NCI-H526 treated with DMSO at 0.1 percent for 48 hours (cell line): ENCODE data around the gene ANKRD11.
"Not testable (repeated sequence)": the region's sequence is repeated elsewhere in the genome, so short reads cannot be mapped to it uniquely, and the experiment has no call there.

ENCODE experiments used
- DNase-seq: peaks from one replicate; lab custom pipeline; 2025; lab: John Stamatoyannopoulos, UW

The ANKRD11 gene

DNA sequence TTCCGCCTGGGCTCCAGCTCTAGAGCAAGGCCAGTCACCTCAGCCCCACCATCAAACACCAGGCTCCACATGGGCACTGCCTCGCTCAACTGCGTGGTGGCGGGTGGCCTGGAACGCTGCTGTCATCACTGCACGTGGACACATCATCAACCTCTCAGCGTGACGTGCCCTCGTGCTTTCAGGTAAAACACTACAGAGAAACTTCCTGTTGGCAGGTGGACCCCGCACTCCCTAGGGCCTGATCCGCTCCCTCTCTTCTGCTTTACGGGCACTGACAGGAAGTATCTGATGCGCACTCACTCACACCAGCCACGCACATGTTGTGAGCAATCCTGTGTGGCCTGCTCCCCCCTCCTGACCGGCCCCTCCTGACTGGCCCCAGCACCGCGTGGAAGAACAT lies 87.4 kb downstream of the ANKRD11 start:
- DNase-seq, result no peak

- no peak for DNase-seq
These were observed 88.5 kb downstream of the ANKRD11 start for GRCh38 chr16:89401641-89402445.

- no peak for DNase-seq
These were observed 89.2 kb downstream of the ANKRD11 start for GRCh38 chr16:89401205-89401604.

GRCh38 chr16:89400740-89401139 lies 89.6 kb downstream of the ANKRD11 start:
- DNase-seq, result no peak

DNA sequence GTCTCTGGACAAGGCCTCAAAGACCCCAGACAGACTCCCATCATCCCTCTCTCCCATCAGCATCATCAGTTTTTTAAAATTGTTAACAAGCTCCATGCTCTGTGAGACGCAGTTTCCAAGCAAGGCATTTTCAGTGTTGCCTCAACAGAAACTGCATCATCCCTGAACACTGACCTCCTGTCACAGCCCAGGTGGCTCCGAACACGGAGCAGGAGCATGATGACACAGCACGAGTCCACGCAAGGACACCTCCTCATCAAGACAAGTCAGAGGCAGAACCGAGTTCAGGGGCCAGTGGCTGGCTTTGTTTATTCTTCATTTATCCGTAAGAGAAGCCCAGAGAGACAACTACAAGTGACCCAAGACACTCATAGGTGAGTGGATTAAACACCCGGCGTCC lies 91.4 kb downstream of the ANKRD11 start:
- DNase-seq, result no peak

DNA sequence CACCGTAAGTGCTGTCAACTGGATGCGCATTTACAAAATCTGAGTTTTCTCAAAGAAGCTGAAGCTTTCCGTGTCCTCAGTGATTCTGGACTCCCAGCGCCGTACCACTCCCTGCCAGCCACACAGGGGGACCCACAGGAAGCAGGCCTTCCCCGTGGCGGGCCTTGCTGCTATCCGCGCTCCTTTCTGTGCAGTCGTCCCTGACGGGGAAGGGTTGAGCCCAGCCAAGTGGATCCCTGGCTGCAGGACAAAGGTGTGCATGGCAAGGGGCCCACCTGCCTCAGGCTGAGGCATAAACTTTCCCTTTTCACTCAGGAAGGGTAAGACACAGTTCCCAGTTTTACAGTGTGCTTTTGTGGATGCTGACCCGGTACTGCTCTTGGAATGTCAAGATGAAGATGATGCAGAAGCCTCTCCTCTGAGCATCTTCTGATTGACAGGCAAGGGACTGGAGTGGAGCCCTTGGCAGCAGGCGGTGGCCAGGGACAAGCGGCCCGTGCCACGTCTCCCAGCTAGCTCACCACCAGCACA lies 93.0 kb downstream of the ANKRD11 start:
- DNase-seq, result no peak

DNA sequence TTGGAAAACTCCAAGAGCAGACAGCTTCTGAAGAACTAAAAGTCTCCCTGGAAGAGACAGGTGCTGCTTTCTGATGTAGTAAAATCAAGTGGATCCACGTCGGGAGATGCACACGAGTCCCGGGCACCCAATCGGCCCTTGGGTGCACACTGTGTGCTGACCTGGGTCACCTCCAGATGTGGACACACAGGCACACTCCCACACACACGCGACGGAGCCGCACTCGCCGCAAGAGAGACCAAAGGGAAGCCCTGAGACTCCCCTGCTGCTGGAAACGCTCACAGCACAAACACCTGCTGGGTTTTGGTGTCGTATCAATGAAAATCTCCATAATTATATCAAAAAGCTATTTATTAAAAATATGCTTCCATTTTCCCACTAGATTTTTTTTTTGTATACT lies 94.2 kb downstream of the ANKRD11 start:
- no peak for DNase-seq

DNA sequence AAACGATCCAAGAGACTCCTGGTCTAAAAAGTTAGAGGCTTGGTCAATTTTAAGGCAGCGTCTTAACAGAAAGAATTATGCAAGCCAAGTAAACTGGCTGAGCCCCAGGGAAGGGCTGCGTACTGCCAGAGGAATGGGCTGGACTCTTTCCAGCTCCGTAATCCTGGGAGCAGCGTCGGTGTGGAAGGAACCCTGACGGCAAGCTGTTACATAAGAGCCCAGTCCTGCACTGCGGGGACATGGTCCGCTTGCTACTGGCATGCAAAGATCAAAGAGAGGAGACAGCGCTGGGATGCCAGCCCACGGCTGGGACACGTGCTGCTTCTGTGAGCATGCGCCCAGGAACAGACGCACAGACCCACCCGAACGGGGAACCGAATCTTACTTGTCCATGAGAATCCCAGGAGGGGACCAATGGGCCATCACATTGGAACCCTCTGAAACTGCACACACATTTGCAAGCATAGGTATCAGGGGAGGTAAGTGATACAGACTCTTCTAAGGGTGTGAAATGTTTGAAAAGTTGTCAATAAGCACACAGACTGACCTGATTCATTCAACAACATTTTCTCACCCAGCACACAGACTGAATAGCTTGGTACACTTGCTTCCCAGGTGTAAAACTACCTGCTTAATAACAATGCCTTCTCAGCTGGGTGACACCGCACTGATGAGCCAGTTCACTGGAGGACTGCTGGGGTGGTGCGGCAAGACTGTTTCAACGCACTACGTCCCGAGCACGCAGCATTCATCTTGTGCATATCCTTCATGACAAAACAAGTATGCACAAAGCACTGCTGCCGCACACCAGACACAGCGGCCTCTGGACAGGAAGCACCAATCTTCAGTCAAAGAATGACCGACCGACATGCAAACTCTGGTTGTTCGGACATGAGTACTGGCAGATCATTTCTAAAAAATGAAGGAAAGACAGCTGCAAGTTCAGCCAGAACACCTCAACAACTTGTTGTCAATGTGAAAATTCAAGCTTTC lies 94.9 kb downstream of the ANKRD11 start:
- DNase-seq, result no peak

DNA sequence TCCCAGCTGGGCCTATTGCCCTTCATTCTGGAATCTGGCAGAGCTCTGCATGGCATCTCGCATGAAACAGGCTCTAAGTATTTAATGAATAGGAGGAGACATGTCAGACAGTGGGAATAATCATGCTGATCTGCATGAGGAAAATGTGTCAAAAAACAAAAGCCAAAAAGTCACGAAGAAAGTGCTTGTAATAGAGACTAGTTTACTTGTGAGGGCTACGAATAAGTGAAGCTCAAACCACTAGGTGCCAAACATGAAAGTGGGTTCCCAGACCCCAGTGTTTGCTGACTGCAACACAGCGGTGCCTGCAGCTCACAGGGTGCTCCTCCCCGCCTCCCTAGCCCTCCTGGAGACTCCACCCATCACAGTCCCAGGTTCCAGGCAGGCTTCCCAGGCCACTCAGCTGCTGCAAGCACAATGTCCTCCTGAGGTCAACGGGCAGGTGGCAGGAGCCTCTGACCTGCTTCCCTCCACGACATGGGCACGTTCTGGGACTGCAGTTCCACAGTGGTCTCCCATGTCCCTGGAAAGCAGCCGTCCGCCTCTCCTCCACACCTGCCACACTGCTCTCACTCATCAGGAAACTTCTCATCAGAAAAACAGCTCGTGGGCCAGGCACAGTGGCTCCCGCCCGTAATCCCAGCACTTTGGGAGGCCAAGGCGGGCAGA lies 96.5 kb downstream of the ANKRD11 start:
- no peak for DNase-seq

GRCh38 chr16:89392881-89393737 lies 97.3 kb downstream of the ANKRD11 start:
- DNase-seq, result no peak

GRCh38 chr16:89390224-89390583 lies 100.2 kb downstream of the ANKRD11 start:
- not testable (repeated sequence) for DNase-seq

DNA sequence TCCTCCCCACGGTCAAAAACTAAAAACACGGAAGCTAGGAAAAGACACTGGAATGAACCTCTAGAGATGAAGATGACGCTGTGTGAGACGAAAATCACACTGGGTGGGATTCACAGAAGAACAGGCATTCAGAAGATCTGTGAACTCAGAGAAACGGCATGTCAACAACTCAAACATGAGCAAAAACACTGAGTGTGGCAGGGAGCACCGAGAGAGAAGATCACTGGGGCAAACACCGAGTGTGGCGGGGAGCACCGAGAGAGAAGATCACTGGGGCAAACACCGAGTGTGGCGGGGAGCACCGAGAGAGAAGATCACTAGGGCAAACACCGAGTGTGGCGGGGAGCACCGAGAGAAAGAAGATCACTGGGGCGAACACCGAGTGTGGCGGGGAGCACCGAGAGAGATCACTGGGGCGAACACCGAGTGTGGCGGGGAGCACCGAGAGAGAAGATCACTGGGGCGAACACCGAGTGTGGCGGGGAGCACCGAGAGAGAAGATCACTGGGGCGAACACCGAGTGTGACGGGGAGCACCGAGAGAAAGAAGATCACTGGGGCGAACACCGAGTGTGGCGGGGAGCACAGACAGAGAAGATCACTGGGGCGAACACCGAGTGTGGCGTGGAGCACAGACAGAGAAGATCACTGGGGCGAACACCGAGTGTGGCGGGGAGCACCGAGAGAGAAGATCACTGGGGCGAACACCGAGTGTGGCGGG lies 100.7 kb downstream of the ANKRD11 start:
- DNase-seq, result not testable (repeated sequence)

- no peak for DNase-seq
These were observed 101.8 kb downstream of the ANKRD11 start for GRCh38 chr16:89388536-89388935.

DNA sequence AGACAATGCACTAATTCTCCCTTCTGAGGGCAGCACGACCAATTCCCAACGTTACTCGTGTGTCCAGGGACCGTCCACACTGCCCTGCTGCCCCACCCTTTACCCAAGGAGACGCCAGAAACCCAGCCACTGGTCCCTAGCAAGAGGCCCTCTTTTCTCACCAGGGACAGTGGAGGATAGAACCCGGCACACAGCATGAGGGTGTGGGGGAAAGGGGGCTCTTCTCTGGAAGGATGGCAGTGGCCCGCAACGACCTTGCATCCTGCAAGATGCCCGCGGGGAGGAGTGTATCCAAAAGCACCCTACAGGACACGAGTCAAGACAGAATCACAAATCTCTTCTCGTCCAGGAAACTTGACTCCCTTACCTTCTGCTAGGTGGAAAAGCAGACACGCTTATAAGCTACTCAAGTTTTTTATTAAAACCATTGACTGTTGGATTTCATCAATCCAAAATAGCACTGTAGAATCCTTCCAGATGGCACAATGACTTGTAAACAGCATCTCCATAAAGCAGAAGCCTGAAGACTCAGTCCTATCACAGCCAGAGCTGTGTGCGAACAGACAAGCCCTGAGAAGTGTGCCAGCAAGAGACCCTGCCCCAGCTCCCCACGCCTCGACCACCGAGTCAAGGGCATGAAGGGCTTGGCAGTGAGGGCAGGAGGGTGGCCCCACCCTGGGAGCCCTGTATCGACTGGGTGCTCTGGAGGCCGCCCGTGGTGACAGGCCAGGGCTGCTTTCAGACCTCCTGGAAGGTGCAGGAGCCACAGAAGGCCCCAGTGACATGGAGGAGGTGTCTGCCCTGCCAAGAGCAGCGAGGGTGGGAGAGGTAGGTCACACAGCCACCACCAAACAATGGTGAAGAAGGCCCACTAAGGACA lies 103.8 kb downstream of the ANKRD11 start:
- DNase-seq, result no peak

DNA sequence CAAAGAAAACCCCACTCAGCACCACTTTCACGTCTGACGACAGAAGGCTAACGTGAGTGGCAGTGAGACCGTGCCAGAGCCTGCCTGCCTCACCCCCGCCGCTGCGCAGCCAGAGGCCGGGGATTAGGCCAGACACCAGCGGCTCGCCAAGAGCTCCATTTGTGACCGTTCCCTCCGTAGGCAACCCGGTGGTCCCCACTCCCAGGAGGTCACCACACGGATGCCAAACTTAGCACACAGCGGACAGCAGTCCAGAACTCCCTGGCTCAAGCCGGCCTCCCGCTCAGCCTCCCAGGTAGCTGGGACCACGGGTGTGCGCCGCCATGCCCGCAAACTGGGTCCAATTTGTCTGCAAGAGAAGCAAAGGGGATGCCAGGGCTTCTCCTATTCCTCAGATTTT lies 104.6 kb downstream of the ANKRD11 start:
- DNase-seq, result no peak

GRCh38 chr16:89384282-89384681 lies 106.1 kb downstream of the ANKRD11 start:
- DNase-seq, result no peak

GRCh38 chr16:89383095-89384003 lies 107.0 kb downstream of the ANKRD11 start:
- DNase-seq, result no peak

GRCh38 chr16:89382555-89382954 lies 107.8 kb downstream of the ANKRD11 start:
- DNase-seq, result not testable (repeated sequence)
